Measurements from ENCODE around the gene SPEM3. TPM values are rescaled to one million over a fixed set of nuclear protein-coding genes. Genes with fewer than 3 reads are reported as not detected.
"Not testable (repeated sequence)": the region's sequence is repeated elsewhere in the genome, so short reads cannot be mapped to it uniquely, and the experiment has no call there.

The SPEM3 gene
- total RNA-seq, 4 donors from 2014 or later, result not detected

DNA sequence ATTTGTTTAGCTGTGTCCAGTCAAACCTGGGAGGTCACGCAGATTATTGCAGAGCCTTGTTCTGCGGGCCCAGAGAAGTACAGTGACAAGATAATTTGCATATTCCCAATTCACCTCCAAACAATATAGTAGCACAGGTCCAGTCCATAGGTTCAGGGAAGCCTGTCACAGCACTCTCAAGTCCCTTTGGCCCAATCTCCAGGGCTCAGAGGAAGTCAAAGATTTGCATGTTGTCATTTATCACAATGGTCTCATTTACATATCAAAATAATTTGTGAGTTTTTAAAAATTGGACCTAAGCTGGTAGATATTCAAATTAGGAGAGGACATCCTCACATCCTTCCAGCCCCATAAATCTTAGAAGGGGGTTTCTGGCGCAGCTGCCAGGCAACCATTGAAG, 38.8 kb downstream of the SPEM3 start:
- TF ChIP-seq, protein P1, sequence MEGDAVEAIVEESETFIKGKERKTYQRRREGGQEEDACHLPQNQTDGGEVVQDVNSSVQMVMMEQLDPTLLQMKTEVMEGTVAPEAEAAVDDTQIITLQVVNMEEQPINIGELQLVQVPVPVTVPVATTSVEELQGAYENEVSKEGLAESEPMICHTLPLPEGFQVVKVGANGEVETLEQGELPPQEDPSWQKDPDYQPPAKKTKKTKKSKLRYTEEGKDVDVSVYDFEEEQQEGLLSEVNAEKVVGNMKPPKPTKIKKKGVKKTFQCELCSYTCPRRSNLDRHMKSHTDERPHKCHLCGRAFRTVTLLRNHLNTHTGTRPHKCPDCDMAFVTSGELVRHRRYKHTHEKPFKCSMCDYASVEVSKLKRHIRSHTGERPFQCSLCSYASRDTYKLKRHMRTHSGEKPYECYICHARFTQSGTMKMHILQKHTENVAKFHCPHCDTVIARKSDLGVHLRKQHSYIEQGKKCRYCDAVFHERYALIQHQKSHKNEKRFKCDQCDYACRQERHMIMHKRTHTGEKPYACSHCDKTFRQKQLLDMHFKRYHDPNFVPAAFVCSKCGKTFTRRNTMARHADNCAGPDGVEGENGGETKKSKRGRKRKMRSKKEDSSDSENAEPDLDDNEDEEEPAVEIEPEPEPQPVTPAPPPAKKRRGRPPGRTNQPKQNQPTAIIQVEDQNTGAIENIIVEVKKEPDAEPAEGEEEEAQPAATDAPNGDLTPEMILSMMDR (IDR thresholded peaks at IDR 0.05), result no peak
- DNase-seq (ENCODE audit: low spot score), result no peak
- ATAC-seq (ENCODE audit: low FRiP score), result no peak

DNA sequence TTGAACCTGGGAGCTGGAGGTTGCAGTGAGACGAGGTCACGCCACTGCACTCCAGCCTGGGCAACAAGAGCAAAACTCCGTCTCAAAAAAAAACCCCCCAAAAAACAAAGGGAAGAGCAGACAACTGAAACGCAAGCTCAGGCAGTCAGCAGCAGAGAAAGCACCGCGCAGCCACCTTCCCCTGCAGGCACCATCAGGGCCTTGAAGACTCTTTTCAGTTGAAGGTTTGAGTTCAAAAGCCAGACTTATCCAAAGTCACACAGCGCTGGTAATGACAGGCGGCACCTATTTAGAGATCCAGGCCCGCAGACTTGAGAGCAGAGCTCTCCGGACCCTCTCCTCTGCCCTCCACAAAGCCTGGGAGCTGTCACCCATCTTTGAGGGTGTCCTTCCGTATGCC, 39.6 kb downstream of the SPEM3 start:
- ATAC-seq (ENCODE audit: low FRiP score), result no peak
- TF ChIP-seq, protein P1 (IDR thresholded peaks at IDR 0.05), result no peak
- DNase-seq (ENCODE audit: low spot score), result no peak

DNA sequence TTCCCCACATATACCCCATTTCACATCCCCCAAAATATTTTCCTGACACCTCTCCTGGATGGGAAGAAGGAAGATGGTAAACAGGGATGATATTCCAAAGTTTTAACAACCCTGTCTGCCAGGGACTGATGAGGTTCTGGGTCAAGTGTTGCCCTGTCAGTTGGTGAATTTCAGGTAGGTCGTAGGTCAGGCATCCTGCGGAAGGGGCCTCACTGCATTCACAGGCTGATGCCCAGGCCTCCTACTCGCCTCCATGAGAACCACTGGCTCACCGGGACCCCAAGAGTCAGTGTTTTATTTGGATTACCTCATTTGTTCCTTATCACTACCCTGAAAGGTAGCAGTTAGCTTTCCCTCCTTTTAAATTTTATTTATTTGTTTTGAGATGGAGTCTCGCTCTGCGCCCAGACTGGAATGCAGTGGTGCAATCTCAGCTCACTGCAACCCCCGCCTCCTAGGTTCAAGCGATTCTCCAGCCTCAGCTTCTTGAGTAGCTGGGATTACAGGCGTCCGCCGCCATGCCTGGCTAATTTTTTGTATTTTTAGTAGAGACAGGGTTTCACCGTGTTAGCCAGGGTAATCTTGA, 40.2 kb downstream of the SPEM3 start:
- TF ChIP-seq, protein P1 (IDR thresholded peaks at IDR 0.05), result no peak
- ATAC-seq (ENCODE audit: low FRiP score) (no peak), DNase-seq (ENCODE audit: low spot score) (no peak)

DNA sequence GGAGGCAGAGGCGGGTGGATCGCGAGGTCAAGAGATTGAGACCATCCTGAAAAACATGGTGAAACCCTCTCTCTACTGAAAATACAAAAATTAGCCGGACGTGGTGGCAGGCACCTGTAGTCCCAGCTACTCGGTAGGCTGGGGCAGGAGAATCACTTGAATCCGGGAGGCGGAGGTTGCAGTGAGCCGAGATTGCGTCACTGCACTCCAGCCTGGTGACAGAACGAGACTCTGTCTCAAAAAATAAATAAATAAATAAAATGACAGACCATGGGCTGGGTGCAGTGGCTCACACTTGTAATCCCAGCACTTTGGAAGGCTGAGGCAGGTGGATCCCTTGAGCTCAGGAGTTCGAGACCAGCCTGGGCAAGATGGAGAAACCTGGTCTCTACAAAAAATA, 41.2 kb downstream of the SPEM3 start:
- ATAC-seq (ENCODE audit: low FRiP score); DNase-seq (ENCODE audit: low spot score): not testable (repeated sequence)

DNA sequence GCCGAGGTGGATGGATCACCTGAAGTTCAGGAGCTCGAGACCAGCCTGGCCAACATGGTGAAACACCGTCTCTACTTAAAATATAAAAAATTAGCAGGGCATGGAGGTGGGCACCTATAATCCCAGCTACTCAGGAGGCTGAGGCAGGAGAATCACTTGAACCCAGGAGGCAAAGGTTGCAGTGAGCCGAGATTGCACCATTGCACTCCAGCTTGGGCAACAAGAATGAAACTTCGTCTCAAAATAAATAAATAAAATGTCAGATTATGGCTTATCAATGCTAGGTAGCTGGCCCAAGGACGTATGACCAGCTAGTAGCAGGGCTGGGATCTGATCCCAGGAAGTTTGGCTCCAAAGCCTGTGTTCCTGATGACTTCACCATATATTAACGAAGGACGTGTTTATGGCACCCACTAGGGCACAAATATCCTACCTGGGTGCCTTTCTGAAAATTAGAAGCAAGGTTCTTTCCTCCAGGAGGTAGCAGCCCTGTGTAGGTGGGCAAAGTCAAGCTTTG, 41.9 kb downstream of the SPEM3 start:
- ATAC-seq (ENCODE audit: low FRiP score); DNase-seq (ENCODE audit: low spot score): not testable (repeated sequence)

DNA sequence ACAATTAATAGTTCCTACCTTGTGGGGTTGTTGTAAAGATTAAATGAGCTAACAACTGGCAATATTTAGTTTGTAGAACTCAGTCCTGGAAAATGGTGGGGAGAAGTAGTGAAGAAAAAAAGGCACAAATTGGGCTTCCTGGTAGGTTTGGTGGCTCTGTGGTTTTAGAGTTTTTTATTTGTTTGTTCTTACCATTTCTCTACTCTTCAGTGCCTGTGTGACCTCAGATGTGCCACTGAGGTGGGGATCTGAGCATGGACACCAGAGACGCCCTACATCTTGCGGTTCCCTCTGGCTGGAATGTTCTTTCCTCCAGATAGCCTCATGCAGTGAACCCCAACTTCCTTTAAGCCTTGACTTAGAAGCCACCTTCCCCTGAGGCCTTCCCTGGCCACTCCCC, 43.1 kb downstream of the SPEM3 start:
- DNase-seq (ENCODE audit: low spot score) (no peak), ATAC-seq (ENCODE audit: low FRiP score) (no peak)
- TF ChIP-seq, protein P1 (IDR thresholded peaks at IDR 0.05), result no peak

DNA sequence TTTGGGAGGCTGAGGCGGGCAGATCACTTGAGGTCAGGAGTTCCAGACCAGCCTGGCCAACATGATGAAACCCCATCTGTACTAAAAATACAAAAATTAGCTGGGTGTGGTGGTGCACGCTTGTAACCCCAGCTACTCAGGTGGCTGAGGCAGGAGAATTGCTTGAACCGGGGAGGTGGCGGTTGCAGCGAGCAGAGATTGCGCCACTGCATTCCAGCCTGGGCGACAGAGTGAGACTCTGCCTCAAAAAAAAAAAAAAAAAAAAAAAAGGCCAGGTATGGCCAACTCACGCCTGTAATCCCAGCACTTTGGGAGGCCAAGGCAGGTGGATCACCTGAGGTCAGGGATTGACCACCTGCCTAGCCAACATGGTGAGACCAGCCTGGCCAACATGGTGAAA, 46.1 kb downstream of the SPEM3 start:
- not testable (repeated sequence) for DNase-seq (ENCODE audit: low spot score); ATAC-seq (ENCODE audit: low FRiP score)

DNA sequence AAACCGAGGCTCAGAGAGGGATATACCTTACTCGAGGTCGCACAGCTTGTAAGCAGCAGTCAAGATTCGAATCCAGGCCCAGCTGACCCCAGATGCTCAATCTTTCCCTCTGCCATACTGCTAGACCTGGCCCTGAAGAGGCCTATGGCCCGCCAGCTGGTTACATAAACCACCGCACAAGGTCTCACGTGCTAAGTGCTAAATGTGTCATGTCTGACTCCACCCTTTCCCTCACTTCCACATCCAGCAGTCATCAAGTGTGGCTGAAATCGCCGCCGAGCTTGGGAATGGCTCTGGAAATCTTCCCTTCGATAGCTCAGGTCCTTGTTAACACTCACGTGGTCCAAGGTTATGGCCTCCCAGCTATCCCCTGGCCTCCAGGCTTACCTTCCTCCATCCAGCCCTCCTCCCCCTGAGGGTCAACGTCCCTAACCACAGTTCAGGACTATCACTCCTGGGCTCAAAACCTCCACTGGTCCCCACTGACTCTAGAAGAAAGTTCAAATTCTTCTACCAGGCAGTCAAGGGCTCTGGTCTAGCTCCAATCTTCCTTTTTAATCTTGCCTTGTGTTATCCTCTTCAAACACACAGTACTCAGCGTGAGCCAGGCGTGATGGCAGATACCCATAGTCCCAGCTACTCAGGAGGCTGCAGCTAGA, 47.2 kb downstream of the SPEM3 start:
- DNase-seq (ENCODE audit: low spot score), result no peak
- ATAC-seq (ENCODE audit: low FRiP score), result no peak
- TF ChIP-seq, protein P1 (IDR thresholded peaks at IDR 0.05), result no peak

Data from omental fat pad (tissue), 4 donors.